Colonic mucosa (tissue), 4 donors: ENCODE results near the gene OBSCN. TPM values are rescaled to one million over a fixed set of nuclear protein-coding genes. Genes with fewer than 3 reads are reported as not detected.

Source experiments
- DNase-seq: peaks from one replicate; pipeline ENCODE4 v3.0.0-alpha.2; 2020
- H3K27ac ChIP-seq: fragments of 200-600 bp; one replicate; pipeline ENCODE4 v1.8.0; 2021
- H3K27me3 ChIP-seq: fragments of 200-600 bp; one replicate; pipeline ENCODE4 v1.8.0; 2021
- H3K36me3 ChIP-seq: fragments of 200-600 bp; one replicate; pipeline ENCODE4 v1.8.0; 2021
- H3K4me1 ChIP-seq: fragments of 200-600 bp; one replicate; pipeline ENCODE4 v1.8.0; 2021; ENCODE audit warnings: mild to moderate bottlenecking
- H3K4me3 ChIP-seq: fragments of 200-600 bp; one replicate; pipeline ENCODE4 v1.8.0; 2021
- H3K9ac ChIP-seq, 2 donors: one replicate each; pipeline ENCODE4 v1.7.0; 2013; ENCODE audit warnings: control low read depth in 2 of 2, low read depth in 2 of 2, low read length in 2 of 2
- H3K9me3 ChIP-seq: fragments of 200-600 bp; one replicate; pipeline ENCODE4 v1.8.0; 2021
- CTCF ChIP-seq: fragments of 200-600 bp; IDR thresholded peaks from one replicate; pipeline ENCODE4 v1.8.0; 2022; ENCODE audit warnings: antibody characterized with exemption, mild to moderate bottlenecking
- intact Hi-C: fragments of 100-400 bp; cut with DNase I; formaldehyde crosslinking; loops from one replicate; pipeline ENCODE4 v1.14.1; 2022
- total RNA-seq, 2 donors: library from RNA; stranded (reverse); fragmentation: NEBNext Ultra II Directional in 1 of 2; extraction: Animal tissue kit (Norgen Biotek cat#: 25700) in 1 of 2; gene quantifications; one replicate each; pipeline ENCODE4 v1.2.1, GENCODE V29; 2021
- donor health status: healthy.
- donor health status: DM: no; HTN: no; CAD: no.
- donor health status: DM: no; HTN: no; CAD: no.

OBSCN gene
- total RNA-seq, 2 donors from 2014 or later: 3.6 to 7.9 TPM

GRCh38 chr1:228317411-228317828, 109.6 kb downstream of the OBSCN start:
- Histone ChIP-seq H3K9ac (no peak overlapping the region), H3K27me3 (no peaks in the 10 kb centered on the region), H3K4me1 (no peaks in the 10 kb centered on the region), H3K27ac (no peak overlapping the region), H3K36me3 (no peaks in the 10 kb centered on the region), H3K4me3 (no peak overlapping the region), H3K9me3 (no peaks in the 10 kb centered on the region)
- DNase-seq: no peak
- no peak for TF ChIP-seq CTCF
- intact Hi-C loops: no loop called here

- no peak for DNase-seq
- Histone ChIP-seq H3K36me3 (no peaks in the 10 kb centered on the region), H3K27ac (no peak overlapping the region), H3K9me3 (no peaks in the 10 kb centered on the region), H3K4me3 (no peak overlapping the region), H3K9ac (no peak overlapping the region), H3K27me3 (no peaks in the 10 kb centered on the region), H3K4me1 (no peaks in the 10 kb centered on the region)
- intact Hi-C loops: no loop called here
- TF ChIP-seq CTCF: no peak
Observed at GRCh38 chr1:228317891-228318810, 110.3 kb downstream of the OBSCN start.

- Histone ChIP-seq H3K4me1 (no peaks in the 10 kb centered on the region), H3K27ac (no peak overlapping the region), H3K9me3 (no peaks in the 10 kb centered on the region), H3K36me3 (no peaks in the 10 kb centered on the region), H3K9ac (no peak overlapping the region), H3K27me3 (no peaks in the 10 kb centered on the region), H3K4me3 (no peak overlapping the region)
- intact Hi-C loops: no loop called here
- TF ChIP-seq CTCF: no peak
- no peak for DNase-seq
Observed at GRCh38 chr1:228318823-228319241, 111.0 kb downstream of the OBSCN start.

GRCh38 chr1:228319352-228320088, 111.7 kb downstream of the OBSCN start:
- H3K9ac ChIP-seq: no peak overlapping the region
- DNase-seq: no peak
- no peaks in the 10 kb centered on the region for H3K27me3 ChIP-seq
- no peaks in the 10 kb centered on the region for H3K9me3 ChIP-seq
- TF ChIP-seq CTCF: no peak
- no peak overlapping the region for H3K27ac ChIP-seq
- intact Hi-C loops: no loop called here
- H3K4me3 ChIP-seq: no peak overlapping the region
- no peaks in the 10 kb centered on the region for H3K4me1 ChIP-seq
- H3K36me3 ChIP-seq: no peaks in the 10 kb centered on the region

GRCh38 chr1:228320394-228320793, 112.5 kb downstream of the OBSCN start:
- no peaks in the 10 kb centered on the region for H3K36me3 ChIP-seq

More at GRCh38 chr1:228320394-228320793, 112.5 kb downstream of the OBSCN start:
- intact Hi-C loops: no loop called here
- Histone ChIP-seq H3K4me1 (no peaks in the 10 kb centered on the region), H3K9me3 (no peaks in the 10 kb centered on the region), H3K9ac (no peak overlapping the region), H3K27ac (no peak overlapping the region), H3K27me3 (no peaks in the 10 kb centered on the region), H3K4me3 (no peak overlapping the region)
- no peak for TF ChIP-seq CTCF
- DNase-seq: no peak
